SK-N-SH (cell line): ENCODE measurements around the gene CEP170B. TPM values are rescaled to one million over a fixed set of nuclear protein-coding genes. Genes with fewer than 3 reads are reported as not detected.
A peak's percentile ranks its signal among the peaks of the same experiment; 100 is the strongest.

ENCODE experiments used
- CTCF ChIA-PET: fragments of 300-600, 350-600 bp; formaldehyde crosslinking; extraction: SDS; loops from one replicate; lab custom pipeline; 2021; lab: Yijun Ruan, JAX
- POLR2A ChIA-PET: fragments of 350-600 bp; sonication (Branson Sonifier 250); formaldehyde crosslinking; extraction: SDS; loops from one replicate; lab custom pipeline; 2020; ENCODE audit warnings: antibody characterized with exemption, inconsistent platforms; lab: Yijun Ruan, JAX
- DNase-seq: peaks from one replicate; pipeline ENCODE4 v3.0.0; 2012
- H2AFZ ChIP-seq: fragments of 200-600 bp; sonication (generic); 2 replicates; pipeline ENCODE4 v1.8.1; 2016; ENCODE audit warnings: antibody characterized with exemption, mild to moderate bottlenecking, low read depth
- H3F3A ChIP-seq: fragments of 200-600 bp; sonication (generic); replicated peaks from 2 replicates; pipeline ENCODE3; 2016; ENCODE audit warnings: antibody characterized with exemption, mild to moderate bottlenecking; ENCODE audit not compliant: insufficient read depth
- H3K27ac ChIP-seq, 2 experiments: fragments of 200-500 bp in 1 of 2; fragments of 200-600 bp in 1 of 2; sonication (Bioruptor generic) in 1 of 2; sonication (generic), shearing (Covaris generic) in 1 of 2; 2 replicates each; pipeline versions ENCODE4 v1.5.1 to v1.6.1; 2014 to 2016; ENCODE audit warnings: low read depth in 2 of 2, inconsistent platforms in 1 of 2, low read length in 1 of 2, mild to moderate bottlenecking in 1 of 2, mixed read lengths in 1 of 2
- H3K27me3 ChIP-seq: fragments of 200-600 bp; sonication (generic), shearing (Covaris generic); 2 replicates; pipeline ENCODE4 v1.6.1; 2016; ENCODE audit warnings: mixed run types; ENCODE audit not compliant: insufficient read depth
- H3K36me3 ChIP-seq, 2 experiments: fragments of 200-500 bp in 1 of 2; fragments of 200-600 bp in 1 of 2; sonication (Bioruptor generic) in 1 of 2; sonication (generic) in 1 of 2; replicated peaks in 1 of 2; 2 replicates each; pipeline versions ENCODE3 to v1.5.1; 2014 to 2016; ENCODE audit warnings: low read length in 1 of 2, mild to moderate bottlenecking in 1 of 2; ENCODE audit not compliant: insufficient read depth in 2 of 2, control insufficient read depth in 1 of 2
- H3K4me1 ChIP-seq, 2 experiments: fragments of 200-500 bp in 1 of 2; fragments of 200-600 bp in 1 of 2; sonication (Bioruptor generic) in 1 of 2; sonication (generic), shearing (Covaris generic) in 1 of 2; 2 replicates each; pipeline versions ENCODE4 v1.5.1 to v1.6.1; 2014 to 2016; ENCODE audit warnings: low read depth in 1 of 2, low read length in 1 of 2, mixed run types in 1 of 2; ENCODE audit not compliant: insufficient read depth in 2 of 2, control insufficient read depth in 1 of 2
- H3K4me2 ChIP-seq: fragments of 200-600 bp; sonication (generic), shearing (Covaris generic); 2 replicates; pipeline ENCODE4 v1.6.1; 2017; ENCODE audit warnings: mixed run types
- H3K4me3 ChIP-seq, 2 experiments: fragments of 200-500 bp in 1 of 2; fragments of 200-600 bp in 1 of 2; sonication (Bioruptor generic) in 1 of 2; sonication (generic), shearing (Covaris generic) in 1 of 2; 2 replicates each; pipeline versions ENCODE4 v1.5.1 to v1.8.1; 2014 to 2016; ENCODE audit warnings: low read depth in 2 of 2, inconsistent platforms in 1 of 2, low read length in 1 of 2, mild to moderate bottlenecking in 1 of 2, mixed read lengths in 1 of 2, moderate library complexity in 1 of 2
- H3K79me2 ChIP-seq: fragments of 200-600 bp; sonication (generic); 2 replicates; pipeline ENCODE4 v1.8.1; 2017; ENCODE audit warnings: mild to moderate bottlenecking; ENCODE audit not compliant: insufficient read depth
- H3K9ac ChIP-seq: fragments of 200-600 bp; sonication (generic); 2 replicates; pipeline ENCODE4 v1.6.1; 2017; ENCODE audit warnings: mixed run types
- H3K9me2 ChIP-seq: fragments of 200-600 bp; sonication (generic); 2 replicates; pipeline ENCODE4 v1.6.1; 2017; ENCODE audit warnings: mixed run types
- H3K9me3 ChIP-seq: fragments of 200-600 bp; sonication (generic); 2 replicates; pipeline ENCODE4 v1.6.1; 2017; ENCODE audit warnings: mixed run types, mild to moderate bottlenecking, moderate library complexity
- H4K20me1 ChIP-seq: fragments of 200-600 bp; sonication (generic); 2 replicates; pipeline ENCODE4 v1.6.1; 2017; ENCODE audit warnings: mild to moderate bottlenecking, mixed run types; ENCODE audit not compliant: insufficient read depth
- EP300 ChIP-seq, 2 experiments: IDR thresholded peaks; 2 replicates each; pipeline versions ENCODE4 v1.4.0 to v1.6.1; 2012; ENCODE audit warnings: borderline replicate concordance in 1 of 2, low read depth in 1 of 2, low read length in 1 of 2
- FOSL2 ChIP-seq: IDR thresholded peaks from 2 replicates; pipeline ENCODE4 v1.4.0; 2012; ENCODE audit warnings: low read depth, mild to moderate bottlenecking, moderate library complexity, borderline replicate concordance
- GABPA ChIP-seq: IDR thresholded peaks from 2 replicates; pipeline ENCODE4 v1.4.0; 2012; ENCODE audit warnings: low read depth, mild to moderate bottlenecking
- GATA2 ChIP-seq: sonication (generic); formaldehyde crosslinking; IDR thresholded peaks from 2 replicates; pipeline ENCODE4 v1.5.0; 2020; ENCODE audit warnings: mild to moderate bottlenecking, missing genetic modification reagents
- MXI1 ChIP-seq: IDR thresholded peaks from 2 replicates; pipeline ENCODE4 v1.6.1; 2012; ENCODE audit warnings: mild to moderate bottlenecking, low read depth, low read length, improper control_type of control experiment
- NRF1 ChIP-seq: IDR thresholded peaks from 2 replicates; pipeline ENCODE4 v1.6.1; 2012; ENCODE audit warnings: low read depth, mild to moderate bottlenecking, low read length
- RAD21 ChIP-seq: IDR thresholded peaks from 2 replicates; pipeline ENCODE4 v1.6.1; 2012; ENCODE audit warnings: mild to moderate bottlenecking, low read length
- REST ChIP-seq: IDR thresholded peaks from 2 replicates; pipeline ENCODE4 v1.6.1; 2012; ENCODE audit warnings: mild to moderate bottlenecking, low read depth, low read length, moderate library complexity
- SIN3A ChIP-seq: IDR thresholded peaks from 2 replicates; pipeline ENCODE4 v1.6.1; 2012; ENCODE audit warnings: low read depth, mild to moderate bottlenecking, low read length, moderate library complexity, borderline replicate concordance
- SMC3 ChIP-seq: IDR thresholded peaks from 2 replicates; pipeline ENCODE4 v1.6.1; 2012; ENCODE audit warnings: low read depth, low read length, improper control_type of control experiment
- TAF1 ChIP-seq: IDR thresholded peaks from 2 replicates; pipeline ENCODE4 v1.6.1; 2012; ENCODE audit warnings: low read depth, mild to moderate bottlenecking, low read length, moderate library complexity, borderline replicate concordance
- WGBS: methylation state at CpG from one replicate; pipeline ENCODE4 v1.1.6; 2017; ENCODE audit warnings: low lambda C conversion rate; 5-methylcytosine and 5-hydroxymethylcytosine counted together
- polyA plus RNA-seq, 3 experiments: library from polyadenylated mRNA; depleted of rRNA; stranded (reverse); fragments of >200 nt; gene quantifications; 2 replicates each; pipeline ENCODE4 v1.2.3, GENCODE V29; 2012
- TF ChIP-seq, protein P1 (sequence below): IDR thresholded peaks from 2 replicates; pipeline ENCODE4 v1.4.0; 2012; ENCODE audit warnings: low read depth
- TF ChIP-seq, protein P2 (sequence below): fragments of 200-600 bp; sonication (generic); IDR thresholded peaks from 2 replicates; pipeline ENCODE4 v1.6.1; 2017; ENCODE audit warnings: antibody characterized with exemption, mild to moderate bottlenecking, moderate library complexity

CEP170B gene
- polyA plus RNA-seq, 1 of the 3 experiments (the other 2 are of a cell fraction), result 11.0 TPM

GRCh38 chr14:104932676-104933631 lies 67.9 kb downstream of the CEP170B start:
- 0 out of 2 replicates have a peak, but pooled peaks have one; percentile 48 for TF ChIP-seq SIN3A
- peak; percentile 31 for TF ChIP-seq RAD21
- TF ChIP-seq SMC3, result peak; percentile 55
- TF ChIP-seq FOSL2, result no peak
- peak; percentile 55; the same call in 1 of the 2 replicates for TF ChIP-seq REST
- TF ChIP-seq GATA2 (CRISPR knock-in tag), result no peak
- no peak for TF ChIP-seq MXI1
- TF ChIP-seq TAF1, result peak; percentile 74
- 0 out of 4 replicates have a peak, but pooled peaks of 1 of the 2 experiments have one; percentile 11 for TF ChIP-seq EP300 (IDR thresholded peaks at IDR 0.05; ENCODE audit: borderline replicate concordance in 1 of 2, low read depth in 1 of 2, low read length in 1 of 2)
- TF ChIP-seq, protein P1, sequence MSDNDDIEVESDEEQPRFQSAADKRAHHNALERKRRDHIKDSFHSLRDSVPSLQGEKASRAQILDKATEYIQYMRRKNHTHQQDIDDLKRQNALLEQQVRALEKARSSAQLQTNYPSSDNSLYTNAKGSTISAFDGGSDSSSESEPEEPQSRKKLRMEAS, result peak; percentile 71; the same call in 1 of the 2 replicates
- no peak for TF ChIP-seq NRF1
- TF ChIP-seq GABPA, result peak; percentile 66
- TF ChIP-seq, protein P2, sequence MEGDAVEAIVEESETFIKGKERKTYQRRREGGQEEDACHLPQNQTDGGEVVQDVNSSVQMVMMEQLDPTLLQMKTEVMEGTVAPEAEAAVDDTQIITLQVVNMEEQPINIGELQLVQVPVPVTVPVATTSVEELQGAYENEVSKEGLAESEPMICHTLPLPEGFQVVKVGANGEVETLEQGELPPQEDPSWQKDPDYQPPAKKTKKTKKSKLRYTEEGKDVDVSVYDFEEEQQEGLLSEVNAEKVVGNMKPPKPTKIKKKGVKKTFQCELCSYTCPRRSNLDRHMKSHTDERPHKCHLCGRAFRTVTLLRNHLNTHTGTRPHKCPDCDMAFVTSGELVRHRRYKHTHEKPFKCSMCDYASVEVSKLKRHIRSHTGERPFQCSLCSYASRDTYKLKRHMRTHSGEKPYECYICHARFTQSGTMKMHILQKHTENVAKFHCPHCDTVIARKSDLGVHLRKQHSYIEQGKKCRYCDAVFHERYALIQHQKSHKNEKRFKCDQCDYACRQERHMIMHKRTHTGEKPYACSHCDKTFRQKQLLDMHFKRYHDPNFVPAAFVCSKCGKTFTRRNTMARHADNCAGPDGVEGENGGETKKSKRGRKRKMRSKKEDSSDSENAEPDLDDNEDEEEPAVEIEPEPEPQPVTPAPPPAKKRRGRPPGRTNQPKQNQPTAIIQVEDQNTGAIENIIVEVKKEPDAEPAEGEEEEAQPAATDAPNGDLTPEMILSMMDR, result peak; percentile 48
- H3K4me2 ChIP-seq, result peak overlapping the region; percentile 81
- CTCF ChIA-PET, result interaction anchor here (0.6 to 4.7 kb wide), 13 partner anchors 10 to 153 kb away, joined by 3 to 20 read pairs (median 4); partner anchors contain the start of genes CDCA4 and ZBTB42
- H3K9me3 ChIP-seq, result no peaks in the 10 kb centered on the region
- DNase-seq, result peak; percentile 97
- H2AFZ ChIP-seq, result peak overlapping the region; percentile 86; the same call in 1 of the 2 replicates
- peaks cover 0 to 2% of the 10 kb centered on the region in 2 experiments for H3K36me3 ChIP-seq
- no peaks in the 10 kb centered on the region for H3K9me2 ChIP-seq
- peak overlapping the region; percentile 53 to 62 for H3K4me3 ChIP-seq
- H3K27me3 ChIP-seq, result no peaks in the 10 kb centered on the region
- H3K79me2 ChIP-seq, result no peaks in the 10 kb centered on the region
- H4K20me1 ChIP-seq, result no peaks in the 10 kb centered on the region
- POLR2A ChIA-PET, result interaction anchor here (1.0 kb wide), 1 partner anchor 88 kb away, joined by 8 read pairs; the partner anchor contains the start of gene CDCA4
- no peak overlapping the region for H3K27ac ChIP-seq
- 28% methylated on average over 30 of the region's 100 CpGs for WGBS
- peak overlapping the region; percentile 62 for H3K9ac ChIP-seq
- peaks cover 3% of the 10 kb centered on the region for H3F3A ChIP-seq
- H3K4me1 ChIP-seq, result peaks cover 0 to 5% of the 10 kb centered on the region in 2 experiments; a peak in 1 of 4 replicates
